Measurements from ENCODE around the gene CBLC.

GRCh38 chr19:44765033-44765948 is 12.4 kb upstream of the CBLC start:
- TF ChIP-seq SIN3A (IDR thresholded peaks at IDR 0.05; ENCODE audit: borderline replicate concordance, insufficient read depth, low read length) (no peak), POLR2AphosphoS5 (IDR thresholded peaks at IDR 0.05; ENCODE audit: low read depth, low read length) (no peak), TAF1 (IDR thresholded peaks at IDR 0.05; ENCODE audit: borderline replicate concordance, insufficient read depth, low read length) (no peak)
